Smooth muscle cell (in vitro differentiated cells): Measurements from ENCODE around the gene CLDN2. TPM values are rescaled to one million over a fixed set of nuclear protein-coding genes. Genes with fewer than 3 reads are reported as not detected.

Source experiments
- DNase-seq: peaks from one replicate; lab custom pipeline; 2025; ENCODE audit not compliant: unreplicated experiment; lab: John Stamatoyannopoulos, UW
- H2AFZ ChIP-seq: fragments of 200-600 bp; sonication (generic); 2 replicates; pipeline ENCODE4 v1.6.0; 2016; ENCODE audit warnings: antibody characterized with exemption, low read depth, mild to moderate bottlenecking
- H3F3A ChIP-seq: fragments of 200-600 bp; sonication (generic); 2 replicates; pipeline ENCODE4 v1.6.0; 2017; ENCODE audit warnings: antibody characterized with exemption, low read depth
- H3K27ac ChIP-seq: fragments of 200-600 bp; sonication (generic); 2 replicates; pipeline ENCODE4 v1.5.1; 2016; ENCODE audit warnings: low read depth, mild to moderate bottlenecking
- H3K27me3 ChIP-seq: fragments of 200-600 bp; sonication (generic); 2 replicates; pipeline ENCODE4 v1.6.1; 2016; ENCODE audit warnings: low read depth, mild to moderate bottlenecking
- H3K36me3 ChIP-seq: fragments of 200-600 bp; sonication (generic); 2 replicates; pipeline ENCODE4 v1.5.1; 2016; ENCODE audit warnings: low read depth
- H3K4me1 ChIP-seq: fragments of 200-600 bp; sonication (generic); 2 replicates; pipeline ENCODE4 v1.5.1; 2016; ENCODE audit warnings: low read depth
- H3K4me2 ChIP-seq: fragments of 200-600 bp; sonication (generic); 2 replicates; pipeline ENCODE4 v1.6.0; 2016; ENCODE audit warnings: mild to moderate bottlenecking
- H3K4me3 ChIP-seq: fragments of 200-600 bp; sonication (generic); 2 replicates; pipeline ENCODE4 v1.5.1; 2016; ENCODE audit warnings: mild to moderate bottlenecking
- H3K79me2 ChIP-seq: fragments of 200-600 bp; sonication (generic); 2 replicates; pipeline ENCODE4 v1.6.0; 2016; ENCODE audit warnings: low read depth, mild to moderate bottlenecking
- H3K9ac ChIP-seq: fragments of 200-600 bp; sonication (generic); 2 replicates; pipeline ENCODE4 v1.6.0; 2016; ENCODE audit warnings: low read depth
- H3K9me3 ChIP-seq: fragments of 200-600 bp; sonication (generic); replicated peaks from 2 replicates; pipeline ENCODE4 v1.5.1; 2016; ENCODE audit warnings: low read depth
- H4K20me1 ChIP-seq: fragments of 200-600 bp; sonication (generic); 2 replicates; pipeline ENCODE4 v1.6.0; 2016; ENCODE audit warnings: low read depth
- WGBS: methylation state at CpG from one replicate; pipeline ENCODE4 v1.1.7; 2016; ENCODE audit warnings: low lambda C conversion rate; 5-methylcytosine and 5-hydroxymethylcytosine counted together
- polyA plus RNA-seq: library from polyadenylated mRNA; unstranded; fragments of >200 nt; fragmentation: Nextera tagmentation; extraction: Ambion mirVana; gene quantifications from 2 replicates; pipeline ENCODE4 v1.2.1, GENCODE V29; 2016
- total RNA-seq: library from RNA; depleted of rRNA; stranded (reverse); fragments of >200 nt; gene quantifications from 2 replicates; pipeline ENCODE4 v1.2.3, GENCODE V29; 2014
- TF ChIP-seq, protein P1 (sequence below): fragments of 200-600 bp; sonication (generic); IDR thresholded peaks from 2 replicates; pipeline ENCODE4 v1.5.1; 2017; ENCODE audit warnings: borderline replicate concordance, mild to moderate bottlenecking, antibody characterized with exemption; ENCODE audit not compliant: insufficient read depth, poor library complexity, severe bottlenecking

Gene CLDN2
- total and polyA plus RNA-seq, 2 experiments from 2014 or later, result 0.04 to 0.07 TPM

DNA sequence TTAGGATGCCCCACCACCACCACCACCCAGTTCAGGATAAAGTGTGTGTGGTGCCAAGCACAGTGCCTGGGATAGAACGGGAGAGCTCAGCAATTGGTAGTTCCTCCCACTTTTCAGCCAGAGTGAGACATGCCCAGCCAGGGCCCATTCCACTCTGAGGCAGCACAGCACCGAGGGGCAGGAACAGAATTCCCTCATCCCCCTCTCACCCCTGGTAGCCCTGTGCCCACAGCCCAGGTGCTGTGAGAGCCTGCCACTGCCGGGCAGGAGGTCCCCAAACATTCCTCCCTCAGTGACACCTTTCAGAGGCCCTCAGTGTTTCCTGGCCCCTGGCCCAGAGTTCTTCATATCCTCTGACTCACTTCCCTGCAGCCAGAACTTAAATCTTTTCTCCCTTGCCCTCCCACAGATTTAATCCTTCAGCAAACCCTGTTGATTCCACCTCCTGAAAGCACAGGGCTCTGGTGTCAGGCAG, 25.2 kb upstream of the CLDN2 start:
- TF ChIP-seq, protein P1, sequence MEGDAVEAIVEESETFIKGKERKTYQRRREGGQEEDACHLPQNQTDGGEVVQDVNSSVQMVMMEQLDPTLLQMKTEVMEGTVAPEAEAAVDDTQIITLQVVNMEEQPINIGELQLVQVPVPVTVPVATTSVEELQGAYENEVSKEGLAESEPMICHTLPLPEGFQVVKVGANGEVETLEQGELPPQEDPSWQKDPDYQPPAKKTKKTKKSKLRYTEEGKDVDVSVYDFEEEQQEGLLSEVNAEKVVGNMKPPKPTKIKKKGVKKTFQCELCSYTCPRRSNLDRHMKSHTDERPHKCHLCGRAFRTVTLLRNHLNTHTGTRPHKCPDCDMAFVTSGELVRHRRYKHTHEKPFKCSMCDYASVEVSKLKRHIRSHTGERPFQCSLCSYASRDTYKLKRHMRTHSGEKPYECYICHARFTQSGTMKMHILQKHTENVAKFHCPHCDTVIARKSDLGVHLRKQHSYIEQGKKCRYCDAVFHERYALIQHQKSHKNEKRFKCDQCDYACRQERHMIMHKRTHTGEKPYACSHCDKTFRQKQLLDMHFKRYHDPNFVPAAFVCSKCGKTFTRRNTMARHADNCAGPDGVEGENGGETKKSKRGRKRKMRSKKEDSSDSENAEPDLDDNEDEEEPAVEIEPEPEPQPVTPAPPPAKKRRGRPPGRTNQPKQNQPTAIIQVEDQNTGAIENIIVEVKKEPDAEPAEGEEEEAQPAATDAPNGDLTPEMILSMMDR, result no peak
- H3K4me3 ChIP-seq, result no peak overlapping the region
- no peaks in the 10 kb centered on the region for H4K20me1 ChIP-seq
- no peaks in the 10 kb centered on the region for H3K4me1 ChIP-seq
- no peak overlapping the region for H2AFZ ChIP-seq
- 48% methylated on average over 3 of the region's 3 CpGs for WGBS
- peak overlapping the region; percentile 57 for H3K4me2 ChIP-seq
- H3K79me2 ChIP-seq, result no peaks in the 10 kb centered on the region
- H3K36me3 ChIP-seq, result no peaks in the 10 kb centered on the region
- no peak for DNase-seq
- H3K9ac ChIP-seq, result no peak overlapping the region
- H3F3A ChIP-seq, result no peaks in the 10 kb centered on the region
- peak overlapping the region; percentile 47 for H3K27ac ChIP-seq
- no peaks in the 10 kb centered on the region for H3K27me3 ChIP-seq
- no peaks in the 10 kb centered on the region for H3K9me3 ChIP-seq

DNA sequence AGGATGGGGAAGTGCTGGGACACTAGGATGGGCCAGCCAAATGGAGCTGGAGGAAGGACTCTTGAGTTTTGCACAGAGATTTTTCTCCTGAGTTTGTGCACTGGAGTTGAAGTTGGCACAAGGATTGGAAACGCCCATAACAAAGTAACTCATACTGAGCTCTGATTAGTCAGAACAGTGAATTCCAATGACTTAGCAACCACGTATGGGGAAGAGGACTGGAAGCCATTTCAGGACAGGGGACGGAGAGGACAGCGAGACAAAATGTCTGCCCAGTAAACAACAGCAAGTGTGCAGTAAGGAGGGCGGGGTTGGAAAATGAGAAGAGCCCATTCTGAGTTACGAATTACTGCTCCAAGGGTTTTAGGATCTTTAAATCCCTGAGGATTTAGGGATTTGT, 22.9 kb upstream of the CLDN2 start:
- no peaks in the 10 kb centered on the region for H3K27me3 ChIP-seq
- no peak overlapping the region for H3K9ac ChIP-seq
- H3F3A ChIP-seq, result no peaks in the 10 kb centered on the region
- H2AFZ ChIP-seq, result no peak overlapping the region
- no peak for DNase-seq
- H3K27ac ChIP-seq, result no peak overlapping the region
- H3K9me3 ChIP-seq, result no peaks in the 10 kb centered on the region
- no peaks in the 10 kb centered on the region for H4K20me1 ChIP-seq
- no peaks in the 10 kb centered on the region for H3K4me1 ChIP-seq
- no peaks in the 10 kb centered on the region for H3K36me3 ChIP-seq
- 59% methylated on average over 6 of the region's 6 CpGs for WGBS
- H3K4me2 ChIP-seq, result no peak overlapping the region
- TF ChIP-seq, protein P1, result no peak
- no peak overlapping the region for H3K4me3 ChIP-seq
- no peaks in the 10 kb centered on the region for H3K79me2 ChIP-seq

DNA sequence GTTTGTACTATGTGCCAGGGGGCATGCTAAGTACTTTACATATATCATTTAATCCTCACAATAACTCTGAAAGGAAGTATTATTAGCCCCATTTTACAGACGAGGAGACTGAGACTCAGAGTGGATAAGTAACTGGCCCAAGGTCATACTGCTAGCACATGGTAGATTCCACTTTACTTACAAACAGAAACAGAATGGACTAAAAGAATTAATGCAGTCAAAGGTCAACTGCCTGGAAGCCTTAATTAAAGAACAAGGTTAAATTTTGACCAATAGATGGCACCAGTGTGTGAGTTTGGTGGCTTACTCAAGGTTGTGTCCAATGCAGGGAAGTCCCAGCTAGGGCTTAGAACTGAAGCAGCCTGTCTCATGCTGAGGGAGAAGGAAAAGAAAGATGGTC, 21.7 kb upstream of the CLDN2 start:
- Histone ChIP-seq H3K4me1 (no peaks in the 10 kb centered on the region), H3K79me2 (no peaks in the 10 kb centered on the region), H3K4me3 (no peak overlapping the region), H3K27ac (no peak overlapping the region), H2AFZ (no peak overlapping the region), H3K9ac (no peak overlapping the region), H3K36me3 (no peaks in the 10 kb centered on the region), H3F3A (no peaks in the 10 kb centered on the region), H4K20me1 (no peaks in the 10 kb centered on the region), H3K4me2 (no peak overlapping the region), H3K9me3 (no peaks in the 10 kb centered on the region), H3K27me3 (no peaks in the 10 kb centered on the region)
- no peak for DNase-seq
- TF ChIP-seq, protein P1, result peak; percentile 33
- WGBS, result 47% methylated on average over 1 of the region's 1 CpG

DNA sequence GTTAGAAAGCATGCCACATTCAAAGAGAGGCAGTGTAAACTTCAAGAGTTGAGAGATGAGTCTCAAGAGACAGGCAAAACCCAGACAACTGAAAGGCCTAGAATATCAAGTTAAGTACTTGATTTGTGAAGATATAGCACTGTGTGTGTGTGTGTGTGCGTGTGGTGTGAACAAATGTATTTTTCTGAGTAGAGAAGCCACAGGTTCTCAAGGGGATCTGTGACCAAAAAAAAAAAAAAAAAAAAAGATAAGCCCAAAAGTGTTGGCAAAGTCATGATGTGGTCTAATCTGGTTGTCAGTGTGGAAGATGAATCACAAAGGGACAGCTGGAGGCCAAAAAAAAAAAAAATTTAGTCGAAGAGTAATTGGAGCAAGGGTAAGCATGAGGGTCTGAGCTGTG, 20.9 kb upstream of the CLDN2 start:
- Histone ChIP-seq H3K36me3 (no peaks in the 10 kb centered on the region), H3K4me3 (no peak overlapping the region), H2AFZ (no peak overlapping the region), H4K20me1 (no peaks in the 10 kb centered on the region), H3K27ac (no peak overlapping the region), H3K4me2 (no peak overlapping the region), H3K9me3 (no peaks in the 10 kb centered on the region), H3F3A (no peaks in the 10 kb centered on the region), H3K79me2 (no peaks in the 10 kb centered on the region), H3K27me3 (no peaks in the 10 kb centered on the region), H3K4me1 (no peaks in the 10 kb centered on the region), H3K9ac (no peak overlapping the region)
- 43% methylated on average over 2 of the region's 2 CpGs for WGBS
- TF ChIP-seq, protein P1, result no peak
- DNase-seq, result no peak
